ENCODE measurements around the gene FAM131B.
A peak's percentile ranks its signal among the peaks of the same experiment; 100 is the strongest.
"Not testable (repeated sequence)": the region's sequence is repeated elsewhere in the genome, so short reads cannot be mapped to it uniquely, and the experiment has no call there.

The FAM131B gene

DNA sequence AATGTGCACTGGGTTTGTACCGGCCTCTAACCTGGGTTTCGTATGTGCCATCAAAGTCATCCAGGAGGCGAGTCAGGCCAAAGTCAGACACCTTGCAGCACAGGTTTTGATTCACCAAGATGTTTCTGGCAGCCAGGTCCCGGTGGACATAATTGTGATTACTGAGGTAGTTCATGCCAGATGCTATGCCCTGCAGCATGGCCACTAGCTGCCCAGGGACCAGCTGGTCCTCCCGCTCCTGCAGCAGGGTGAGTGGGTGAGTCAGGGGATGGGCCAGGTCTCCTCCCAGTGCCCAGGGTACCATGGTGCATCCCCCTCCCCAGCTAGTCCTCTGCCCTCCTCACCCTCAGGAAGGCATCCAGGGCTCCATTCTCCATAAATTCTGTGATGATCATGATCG lies 32.3 kb upstream of the FAM131B start:
- DNase-seq: no peak

DNA sequence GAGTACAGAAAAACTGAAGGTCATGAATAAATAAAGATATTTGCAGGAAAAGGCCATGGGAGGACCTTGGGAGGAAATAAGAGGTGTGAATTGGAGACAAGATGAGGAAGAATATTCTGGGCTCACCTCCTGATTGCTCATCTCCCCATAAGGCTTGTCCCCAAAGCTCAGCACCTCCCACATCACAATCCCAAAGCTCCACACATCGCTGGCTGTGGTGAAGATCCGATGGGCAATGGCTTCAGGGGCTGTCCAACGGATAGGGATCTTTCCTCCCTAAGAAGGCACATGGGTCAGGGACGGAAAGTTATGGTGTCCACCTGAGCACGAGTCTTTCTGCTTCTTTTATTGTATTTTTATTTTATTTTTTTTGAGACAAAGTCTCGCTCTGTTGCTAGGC lies 31.6 kb upstream of the FAM131B start:
- no peak for DNase-seq

DNA sequence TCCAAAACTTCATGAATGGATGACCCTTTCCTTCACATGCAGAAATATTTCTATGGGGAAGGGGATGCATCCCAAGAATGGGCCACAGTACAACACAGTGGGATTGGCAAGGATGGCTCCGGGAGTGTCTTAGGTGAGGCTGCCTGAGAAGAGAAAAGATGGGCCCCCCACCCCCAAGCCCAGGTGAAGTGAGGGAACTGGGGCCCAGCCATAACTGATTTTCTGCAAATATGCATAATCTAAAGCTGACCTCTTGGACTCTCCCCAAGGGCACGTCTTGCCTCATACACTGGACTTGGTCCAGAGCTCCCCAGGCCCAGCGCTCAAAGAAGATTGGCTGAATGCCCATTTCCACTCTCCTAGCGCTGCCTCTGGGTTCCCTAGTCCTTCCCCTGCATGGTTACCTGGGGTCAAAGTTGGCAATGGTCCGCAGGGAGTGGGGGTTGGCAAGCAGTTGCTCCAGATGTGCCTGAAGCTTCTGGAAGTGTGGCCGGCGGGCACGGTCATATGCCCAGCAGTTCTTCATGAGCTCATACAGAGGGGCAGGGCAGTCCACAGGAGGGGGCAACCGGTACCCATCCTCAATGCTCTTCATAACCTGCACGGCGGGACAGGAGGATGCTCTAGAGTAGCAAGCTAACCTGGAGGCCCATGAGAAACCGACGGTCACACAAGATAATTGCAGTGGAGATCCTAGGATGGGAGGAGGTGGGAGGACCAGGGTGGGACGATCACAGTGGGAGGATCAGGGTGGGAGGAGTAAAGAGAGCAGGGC lies 30.9 kb upstream of the FAM131B start:
- DNase-seq: no peak

DNA sequence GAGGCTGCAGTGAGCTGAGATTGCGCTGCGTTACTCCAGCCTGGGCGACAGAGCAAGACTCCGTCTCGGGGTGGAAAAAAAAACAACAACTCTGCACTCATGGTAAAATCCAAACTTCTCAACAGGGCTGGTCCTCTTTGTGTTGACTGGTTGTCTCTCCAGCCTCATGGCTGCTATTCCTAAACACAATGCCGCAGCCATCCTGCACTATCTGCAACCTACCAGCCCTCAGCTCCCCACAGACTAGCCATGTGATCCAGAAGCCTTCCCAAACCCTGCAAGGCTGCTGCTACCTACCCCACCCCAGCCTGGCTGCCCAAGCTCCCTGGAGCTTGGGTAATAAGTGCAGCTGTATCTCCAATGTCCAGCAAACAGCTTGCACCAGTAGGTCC lies 30.4 kb upstream of the FAM131B start:
- no peak for DNase-seq

DNA sequence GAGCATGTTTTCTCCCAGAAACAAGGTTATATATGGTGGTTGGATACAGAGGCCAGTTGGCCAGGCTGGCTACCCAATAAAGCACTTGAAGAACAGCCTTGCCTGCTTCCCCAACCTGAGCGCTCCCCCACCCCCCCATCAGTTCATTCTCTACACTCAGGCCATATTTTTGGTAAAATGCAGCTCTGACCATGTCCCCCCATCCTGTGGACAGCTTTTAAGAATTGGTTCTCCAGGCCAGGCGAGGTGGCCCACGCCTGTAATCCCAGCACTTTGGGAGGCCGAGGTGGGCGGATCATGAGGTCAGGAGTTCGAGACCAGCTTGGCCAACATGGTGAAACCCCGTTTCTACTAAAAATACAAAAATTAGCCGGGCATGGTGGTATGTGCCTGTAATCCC lies 29.9 kb upstream of the FAM131B start:
- not testable (repeated sequence) for DNase-seq

DNA sequence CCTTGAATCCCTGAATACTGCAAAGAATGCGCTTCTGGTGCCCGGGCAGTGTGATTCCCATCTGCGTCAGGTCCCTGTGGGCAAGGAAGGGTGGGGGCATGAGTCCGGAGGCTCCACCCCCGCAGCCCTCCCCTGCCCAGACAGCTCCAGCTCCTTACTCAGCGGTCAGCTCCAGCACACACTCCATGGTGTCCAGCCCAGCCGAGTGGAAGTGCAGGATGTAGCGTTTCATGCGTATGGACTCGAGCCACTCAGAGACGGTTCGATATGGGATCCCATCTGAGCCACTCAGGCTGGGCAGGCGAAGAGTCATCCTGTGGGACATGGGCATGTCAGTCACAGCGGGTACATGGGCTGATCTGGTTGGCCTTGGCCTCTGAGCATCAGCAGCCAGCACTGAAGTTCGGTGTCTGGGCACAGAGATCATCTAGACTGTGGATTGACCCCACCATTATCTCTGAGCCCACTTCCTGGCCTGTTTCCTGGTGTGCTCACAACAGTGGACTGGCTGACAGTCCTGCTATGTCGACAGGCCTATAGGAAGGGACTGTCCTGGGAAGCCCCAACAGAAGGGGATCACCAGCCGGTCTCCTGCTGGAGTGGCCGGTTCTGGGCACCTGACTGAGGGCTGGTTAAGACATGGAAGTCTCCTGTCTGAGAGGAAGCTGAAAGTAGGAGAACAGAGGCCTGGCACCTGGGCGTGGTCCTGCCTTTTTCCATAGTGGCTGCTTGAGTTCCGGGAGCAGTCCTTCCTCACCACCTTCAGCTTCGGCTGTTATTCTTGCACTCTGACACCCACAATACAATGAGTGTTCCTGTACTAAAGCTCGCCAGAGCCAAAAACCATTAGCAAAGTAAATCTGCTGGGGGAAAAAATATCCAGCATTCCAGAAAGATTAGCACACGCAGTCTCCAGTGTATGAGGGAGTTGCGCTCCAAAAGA lies 29.2 kb upstream of the FAM131B start:
- DNase-seq: no peak

DNA sequence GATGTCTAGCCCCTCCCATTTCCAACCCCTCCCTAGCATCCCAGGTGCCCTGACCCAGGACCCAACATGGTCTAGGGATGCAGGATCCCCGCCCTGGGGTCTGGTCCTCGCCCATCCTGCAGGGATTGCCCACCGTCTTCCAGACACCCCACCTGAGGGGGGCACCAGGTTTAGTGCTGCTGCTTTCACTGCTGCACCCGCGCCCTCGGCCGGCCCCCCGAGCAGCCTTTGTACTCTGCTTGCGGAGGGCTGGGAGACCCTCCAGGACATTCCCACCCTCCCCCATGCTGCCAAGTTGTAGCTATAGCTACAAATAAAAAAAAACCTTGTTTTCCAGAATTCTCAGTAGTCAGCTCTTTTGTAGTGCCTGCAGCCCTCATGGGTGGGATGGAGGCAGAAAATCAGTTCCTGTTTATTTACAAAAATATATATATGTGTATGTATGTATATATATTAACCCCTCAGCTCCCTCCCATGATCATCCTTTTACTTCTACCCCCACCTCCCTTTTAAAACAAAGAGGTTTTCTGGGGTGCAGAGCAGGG lies 28.3 kb upstream of the FAM131B start:
- no peak for DNase-seq

DNA sequence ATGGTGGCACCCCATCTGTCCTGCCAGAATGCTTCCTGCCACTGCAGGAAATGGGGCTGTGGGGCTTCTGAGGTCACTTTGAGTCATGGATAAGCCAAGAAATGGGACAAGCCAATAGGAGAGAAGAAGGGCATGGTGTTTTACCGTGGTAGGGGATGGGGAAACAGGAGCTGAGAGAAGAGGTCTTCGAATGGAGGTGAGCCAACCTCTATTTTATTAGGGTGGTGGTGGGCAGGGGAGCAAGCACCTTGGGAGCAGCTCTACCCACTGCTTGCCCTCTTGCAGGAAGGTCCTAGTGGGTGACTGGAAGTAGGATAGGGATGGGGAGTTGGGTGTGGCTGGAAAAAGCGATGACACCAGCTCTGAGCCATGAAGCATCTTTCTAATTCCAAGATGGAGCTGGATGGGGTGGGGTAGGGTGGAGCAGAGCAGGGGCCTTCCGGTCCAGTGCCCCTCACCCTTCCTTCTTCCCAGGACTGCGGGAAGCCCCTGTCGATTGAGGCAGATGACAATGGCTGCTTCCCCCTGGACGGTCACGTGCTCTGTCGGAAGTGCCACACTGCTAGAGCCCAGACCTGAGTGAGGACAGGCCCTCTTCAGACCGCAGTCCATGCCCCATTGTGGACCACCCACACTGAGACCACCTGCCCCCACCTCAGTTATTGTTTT lies 27.7 kb upstream of the FAM131B start:
- DNase-seq: no peak

DNA sequence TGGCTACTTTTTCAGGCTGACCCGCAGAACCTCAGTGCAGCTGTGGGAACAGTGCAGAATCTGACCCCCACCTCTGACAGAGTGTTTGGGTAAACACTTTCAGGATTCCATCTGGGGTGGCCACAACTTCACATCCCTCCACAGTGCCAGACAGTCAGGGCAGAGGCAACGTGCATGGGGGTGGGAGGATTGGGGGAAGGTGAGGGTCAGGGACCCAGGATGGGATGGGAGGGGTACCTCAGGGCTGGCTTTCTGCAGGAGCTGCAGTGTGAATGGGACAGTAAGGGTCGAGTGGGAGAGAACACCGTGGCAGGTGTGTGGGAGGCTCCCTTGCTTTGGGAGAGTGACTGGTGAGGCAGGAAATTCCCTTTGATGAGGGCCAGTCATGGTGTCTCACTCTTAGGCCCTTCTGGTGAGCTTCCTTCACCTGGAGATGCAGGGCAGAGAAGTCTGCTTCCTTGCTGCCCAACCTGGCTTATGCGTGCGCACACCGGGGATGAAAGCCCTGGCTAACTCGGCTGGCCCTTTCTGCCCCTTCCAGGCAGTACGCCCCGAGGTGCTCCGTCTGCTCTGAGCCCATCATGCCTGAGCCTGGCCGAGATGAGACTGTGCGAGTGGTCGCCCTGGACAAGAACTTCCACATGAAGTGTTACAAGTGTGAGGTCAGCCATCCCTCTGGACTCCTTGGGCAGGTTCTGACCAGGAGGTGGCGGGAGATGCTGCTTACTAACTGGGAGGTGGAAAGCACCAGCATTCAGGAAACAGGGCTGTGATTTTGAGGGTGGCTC lies 27.0 kb upstream of the FAM131B start:
- DNase-seq: no peak

DNA sequence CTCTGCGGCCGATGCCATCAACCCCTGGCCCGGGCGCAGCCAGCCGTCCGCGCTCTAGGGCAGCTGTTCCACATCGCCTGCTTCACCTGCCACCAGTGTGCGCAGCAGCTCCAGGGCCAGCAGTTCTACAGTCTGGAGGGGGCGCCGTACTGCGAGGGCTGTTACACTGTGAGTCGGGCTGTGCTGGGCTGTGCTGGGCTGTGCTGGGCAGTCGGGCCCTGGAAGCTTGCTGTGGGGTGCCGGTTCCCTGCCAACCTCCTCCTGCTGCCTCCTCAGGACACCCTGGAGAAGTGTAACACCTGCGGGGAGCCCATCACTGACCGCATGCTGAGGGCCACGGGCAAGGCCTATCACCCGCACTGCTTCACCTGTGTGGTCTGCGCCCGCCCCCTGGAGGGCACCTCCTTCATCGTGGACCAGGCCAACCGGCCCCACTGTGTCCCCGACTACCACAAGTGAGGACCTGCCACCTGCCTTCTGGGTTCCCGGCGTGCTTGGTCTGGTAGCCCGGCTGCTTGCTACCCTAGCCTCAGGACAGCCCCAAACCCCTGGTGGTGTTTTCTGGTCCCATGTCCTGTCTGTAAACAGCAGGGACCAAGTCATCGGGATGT lies 26.1 kb upstream of the FAM131B start:
- DNase-seq: no peak

DNA sequence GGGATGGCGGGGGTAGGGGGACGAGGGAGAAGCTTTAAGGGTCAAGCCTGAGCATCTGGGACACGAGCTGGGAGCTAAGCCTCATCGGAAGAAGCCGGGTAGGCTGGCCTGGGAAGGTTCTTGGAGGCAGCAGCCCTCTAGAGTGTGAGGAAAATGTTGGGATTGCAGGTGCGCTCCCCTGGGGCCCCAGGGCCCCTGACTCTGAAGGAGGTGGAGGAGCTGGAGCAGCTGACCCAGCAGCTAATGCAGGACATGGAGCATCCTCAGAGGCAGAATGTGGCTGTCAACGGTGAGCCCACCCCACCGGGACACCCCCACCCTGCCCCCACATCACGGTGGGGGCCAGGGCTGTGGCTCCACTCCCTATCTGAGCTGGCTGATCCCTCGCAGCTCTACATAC lies 25.5 kb upstream of the FAM131B start:
- DNase-seq: no peak

DNA sequence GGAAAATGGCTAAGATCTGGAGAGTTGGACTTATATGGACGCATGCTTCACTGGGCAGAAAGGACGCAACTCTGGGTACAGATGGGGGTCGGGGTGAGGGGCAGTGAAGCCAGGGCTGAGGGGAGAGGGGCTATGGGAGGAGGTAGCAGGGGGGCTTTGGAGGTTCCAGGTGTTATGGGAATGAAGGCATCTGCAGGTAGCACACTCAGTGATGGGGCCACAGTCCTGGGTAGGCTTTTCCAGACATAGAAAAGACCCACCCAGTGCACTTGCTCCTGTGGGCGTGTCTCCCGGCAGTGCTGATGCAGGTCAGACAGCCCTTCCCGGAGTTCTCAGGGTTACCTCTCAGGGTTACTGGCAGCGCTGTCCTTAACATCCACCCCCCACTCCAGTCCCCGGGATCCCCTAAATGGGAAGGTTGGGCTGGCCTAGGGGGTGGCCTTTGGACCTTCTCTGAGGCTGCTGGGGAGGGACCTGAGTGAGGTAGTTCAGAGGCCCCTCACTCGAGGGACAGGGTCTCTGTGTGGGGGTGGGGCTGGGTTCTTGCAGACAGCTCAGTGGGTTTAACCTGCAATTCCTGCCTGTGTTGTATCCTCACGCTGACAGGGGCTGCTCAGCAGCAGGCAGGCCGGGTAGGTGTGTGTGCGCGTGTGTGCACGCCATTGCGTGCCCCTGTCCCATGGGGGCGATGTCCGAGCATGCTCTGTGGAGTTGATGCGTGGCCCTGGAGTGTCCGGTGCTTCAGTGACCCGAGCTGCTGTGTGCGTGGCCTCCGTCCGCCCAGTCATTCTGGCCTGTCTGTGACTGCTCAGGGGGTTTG lies 24.9 kb upstream of the FAM131B start:
- no peak for DNase-seq

DNA sequence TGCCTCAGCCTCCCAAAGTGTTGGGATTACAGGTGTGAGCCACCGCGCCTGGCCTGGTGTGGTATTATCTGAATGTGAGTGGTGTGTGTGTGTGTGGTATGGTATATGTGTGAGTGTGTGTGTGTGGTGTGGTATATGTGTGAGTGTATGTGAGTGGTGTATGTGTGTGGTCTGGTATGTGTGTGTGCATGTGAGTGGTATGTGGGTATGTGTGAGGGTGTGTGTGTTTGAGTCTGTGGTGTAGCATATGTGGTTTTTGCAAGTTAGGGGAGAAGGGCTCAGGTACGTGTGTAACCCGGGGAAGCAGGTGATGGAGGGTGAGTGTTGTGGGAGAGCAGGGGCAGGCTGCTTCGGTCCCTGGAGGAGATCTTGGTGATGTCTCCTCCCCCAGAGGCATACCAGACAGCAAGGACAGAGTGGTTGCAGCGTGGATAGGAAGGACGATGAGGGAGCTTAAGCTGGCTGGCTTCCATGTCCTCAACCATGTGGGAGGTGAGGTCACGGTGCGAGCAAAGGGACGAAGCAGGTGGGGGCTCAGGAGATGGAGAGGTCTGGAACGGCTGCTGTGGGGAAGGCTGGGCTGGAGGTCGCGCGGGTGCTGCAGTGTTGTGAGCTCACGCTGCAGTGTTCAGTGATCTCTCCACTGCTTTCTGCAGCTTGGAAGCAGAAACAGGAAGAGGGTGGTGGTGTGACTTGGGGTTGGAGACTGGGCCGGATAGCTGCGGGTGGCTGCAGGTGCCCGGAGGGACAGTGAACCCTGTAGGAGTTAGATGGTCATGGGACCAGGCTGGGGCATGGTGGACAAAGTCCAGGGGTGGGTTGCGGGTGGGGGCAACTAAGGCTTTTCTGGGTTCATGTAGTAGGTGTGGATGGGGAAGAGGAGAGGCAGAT lies 23.6 kb upstream of the FAM131B start:
- DNase-seq: peak; percentile 63

DNA sequence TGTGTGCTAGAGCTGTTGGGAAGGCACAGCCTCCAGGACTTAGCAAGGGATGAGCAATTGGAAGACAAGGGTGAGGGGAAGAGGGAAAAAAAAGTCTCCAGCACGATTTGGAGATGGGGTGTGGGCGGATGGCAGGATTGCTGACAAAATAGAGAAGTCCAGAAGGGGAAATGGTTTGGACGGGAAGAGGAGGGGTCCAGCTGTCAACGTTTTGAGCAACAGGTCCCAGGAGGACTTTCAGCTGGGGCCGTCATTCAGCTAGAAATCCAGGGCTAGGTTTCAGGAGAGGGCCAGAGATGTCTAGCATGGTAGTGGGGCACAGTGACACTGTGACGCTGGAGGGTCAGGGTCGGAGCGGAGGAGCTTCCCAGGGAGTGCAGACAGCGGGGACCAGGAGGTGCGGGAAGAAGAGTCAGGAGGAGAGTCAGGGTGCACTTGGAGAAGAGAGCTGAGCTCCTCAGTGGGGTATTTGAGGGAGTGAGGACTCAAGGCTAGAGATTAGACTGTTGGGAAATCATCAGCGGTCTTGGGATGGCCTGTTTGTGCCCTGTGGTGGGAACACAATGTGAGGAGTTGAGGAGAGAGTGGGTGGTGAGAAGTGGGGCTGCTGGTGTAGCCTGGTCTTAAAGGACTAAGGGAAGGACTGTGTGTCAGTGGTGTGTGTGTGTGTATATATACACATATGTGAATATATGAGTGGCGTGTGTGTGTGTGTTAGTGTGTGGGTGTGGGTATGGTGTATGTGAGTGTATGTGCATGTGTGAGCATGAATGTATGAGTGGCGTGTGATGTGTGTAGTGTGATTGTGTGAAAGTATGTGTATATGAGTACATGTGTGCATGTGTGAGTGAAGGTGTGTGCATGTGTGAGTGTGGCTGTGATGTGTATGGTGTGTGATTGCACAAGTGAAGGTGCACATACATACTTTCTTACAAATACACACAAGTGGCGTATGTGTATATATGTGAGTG lies 22.4 kb upstream of the FAM131B start:
- peak; percentile 76 for DNase-seq

DNA sequence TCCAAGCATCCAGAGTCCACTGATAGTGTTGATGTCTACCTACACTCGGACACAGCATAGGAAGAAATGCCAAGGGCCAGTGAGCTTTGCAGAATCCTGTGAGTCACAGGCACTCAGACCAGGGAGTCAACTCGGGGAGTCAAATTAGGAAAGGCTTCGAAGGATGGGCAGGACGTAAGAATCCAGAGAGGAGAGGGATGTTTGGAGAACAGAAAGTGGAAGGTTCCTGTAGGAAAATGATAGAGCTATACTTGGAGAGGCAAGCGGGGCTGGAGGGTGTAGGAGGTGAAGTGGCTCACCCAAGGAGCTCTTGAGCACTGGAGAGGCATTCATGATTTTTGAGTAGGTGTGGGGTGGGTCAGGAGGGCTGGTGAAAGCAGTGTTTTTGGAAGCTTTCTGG lies 21.6 kb upstream of the FAM131B start:
- no peak for DNase-seq

DNA sequence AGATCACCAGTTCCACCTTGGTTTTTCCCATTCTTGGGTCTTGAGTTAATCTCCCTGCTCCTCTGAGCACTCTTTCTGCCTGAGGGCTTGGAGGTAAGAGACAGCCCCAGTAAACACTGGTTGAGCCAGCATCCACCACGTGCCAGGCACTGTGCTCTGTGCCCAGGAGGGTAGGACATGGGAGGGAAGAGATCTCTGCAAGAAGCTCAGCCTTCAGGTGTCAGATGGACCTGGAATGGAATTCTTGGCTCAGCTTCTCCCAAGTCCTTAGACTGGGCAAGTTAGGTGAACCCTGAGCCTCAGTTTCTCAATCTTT lies 21.1 kb upstream of the FAM131B start:
- DNase-seq: no peak

DNA sequence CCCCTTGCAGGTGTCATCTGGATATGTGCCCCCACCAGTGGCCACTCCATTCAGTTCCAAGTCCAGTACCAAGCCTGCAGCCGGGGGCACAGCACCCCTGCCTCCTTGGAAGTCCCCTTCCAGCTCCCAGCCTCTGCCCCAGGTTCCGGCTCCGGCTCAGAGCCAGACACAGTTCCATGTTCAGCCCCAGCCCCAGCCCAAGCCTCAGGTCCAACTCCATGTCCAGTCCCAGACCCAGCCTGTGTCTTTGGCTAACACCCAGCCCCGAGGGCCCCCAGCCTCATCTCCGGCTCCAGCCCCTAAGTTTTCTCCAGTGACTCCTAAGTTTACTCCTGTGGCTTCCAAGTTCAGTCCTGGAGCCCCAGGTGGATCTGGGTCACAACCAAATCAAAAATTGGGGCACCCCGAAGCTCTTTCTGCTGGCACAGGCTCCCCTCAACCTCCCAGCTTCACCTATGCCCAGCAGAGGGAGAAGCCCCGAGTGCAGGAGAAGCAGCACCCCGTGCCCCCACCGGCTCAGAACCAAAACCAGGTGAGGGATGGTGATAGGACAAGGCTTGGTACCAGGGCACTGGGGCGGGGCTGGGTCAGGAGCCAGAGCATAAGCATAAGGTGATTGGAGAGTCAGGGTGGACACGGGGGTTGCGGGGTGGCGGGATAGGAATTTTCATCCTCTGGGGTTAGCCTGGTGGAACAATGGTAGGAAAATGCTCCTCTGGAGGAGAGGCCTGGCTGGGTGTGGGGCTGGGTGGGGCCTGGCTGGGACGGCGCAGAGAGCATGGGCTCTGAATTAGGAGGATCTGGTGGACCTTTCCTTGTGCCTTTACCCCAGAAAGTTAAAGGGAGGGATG lies 20.5 kb upstream of the FAM131B start:
- no peak for DNase-seq

Measured in GF-D8 (cell line).